ENCODE data around the gene BHLHE41.

The BHLHE41 gene

DNA sequence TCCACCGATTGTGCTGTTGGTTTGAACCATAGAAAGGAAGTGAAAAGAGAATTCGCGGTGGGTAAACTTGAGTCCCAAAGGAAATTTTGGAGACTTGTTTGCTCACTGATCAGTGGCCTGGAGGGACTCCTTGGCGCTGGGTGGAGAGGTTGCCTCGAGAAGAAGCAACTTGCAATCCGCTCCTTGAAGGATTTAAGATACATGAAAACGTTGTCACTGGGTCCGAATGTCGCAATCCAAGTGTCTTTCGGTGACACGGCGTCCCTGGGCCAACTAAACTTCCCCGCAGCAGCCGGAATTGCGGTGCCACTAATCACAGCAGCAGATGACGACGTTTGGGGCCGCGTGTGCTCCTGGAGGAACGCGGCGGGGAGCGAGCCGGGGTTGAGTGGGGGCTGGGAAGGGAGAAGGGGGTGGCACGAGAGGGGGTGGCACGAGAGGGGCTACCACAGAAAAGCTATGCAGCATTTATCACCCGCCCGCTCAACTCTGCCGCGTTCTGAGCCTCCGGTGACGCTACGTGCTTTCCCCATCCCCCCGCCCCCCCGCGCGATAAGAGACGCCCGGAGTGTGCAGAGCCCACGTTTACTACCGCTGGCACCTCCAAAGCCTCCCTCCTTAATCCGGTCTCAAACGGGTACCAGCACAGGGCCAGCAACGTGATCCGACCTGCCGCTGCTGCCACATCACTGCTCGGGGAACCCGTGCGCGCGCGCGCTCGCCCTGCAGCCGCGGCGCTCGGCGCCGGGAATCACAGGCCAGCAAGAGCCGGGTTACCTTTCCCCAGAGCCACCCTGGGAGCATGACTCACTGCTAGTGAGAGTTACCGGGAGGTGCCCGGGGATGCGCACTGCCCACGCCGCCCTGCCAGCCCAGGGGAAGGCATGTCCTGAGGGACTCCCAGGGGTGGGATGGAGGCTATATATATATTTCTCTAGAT, 833 bp upstream of the BHLHE41 start:
- H3K4me3 ChIP-seq (ENCODE audit: low read depth in 1 of 2, low read length in 2 of 2) = peak overlapping the region; percentile 81
- H3K36me3 ChIP-seq (ENCODE audit: control insufficient read depth in 1 of 2, insufficient read depth in 2 of 2, low read length in 2 of 2) = no peaks in the 10 kb centered on the region
- H3K27ac ChIP-seq (ENCODE audit: low read depth, low read length) = peak overlapping the region; percentile 70
- no peaks in the 10 kb centered on the region for H3K9me3 ChIP-seq (ENCODE audit: control insufficient read depth in 1 of 2, low read length in 2 of 2)
- peaks cover 17 to 31% of the 10 kb centered on the region in 2 donors for H3K4me1 ChIP-seq (ENCODE audit: control insufficient read depth in 1 of 2, insufficient read depth in 2 of 2, low read length in 2 of 2)
- H3K9ac ChIP-seq (ENCODE audit: low read depth in 1 of 2, low read length in 2 of 2) = peak overlapping the region; percentile 62 to 77
- peaks cover 8 to 37% of the 10 kb centered on the region in 2 donors for H3K27me3 ChIP-seq (ENCODE audit: control insufficient read depth in 1 of 2, insufficient read depth in 2 of 2, low read length in 2 of 2)

DNA sequence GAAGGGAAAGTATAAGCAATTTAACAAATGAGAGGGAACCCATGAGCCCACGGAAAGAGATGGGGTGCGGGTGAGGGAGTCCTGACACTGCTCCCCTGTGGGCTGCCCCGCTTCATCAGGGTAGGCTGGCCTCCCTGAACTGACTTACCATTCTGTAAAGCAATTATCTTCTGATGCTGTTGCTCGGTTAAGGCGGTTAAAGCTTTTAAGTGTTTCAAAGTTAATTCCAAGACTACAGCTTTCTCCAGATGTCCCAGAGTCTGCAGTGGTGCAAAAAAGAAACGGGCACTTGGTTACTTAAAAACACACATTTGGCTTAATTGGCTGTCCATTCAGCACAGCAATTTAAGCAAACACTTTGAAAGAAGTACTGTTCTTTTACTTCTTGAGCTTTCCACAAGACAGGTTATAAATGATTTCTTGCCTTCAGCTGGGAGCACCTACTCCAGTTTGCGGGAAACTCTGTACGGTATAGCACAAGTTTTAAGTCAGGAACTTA, 1.3 kb downstream of the BHLHE41 start:
- no peaks in the 10 kb centered on the region for H3K9me3 ChIP-seq (ENCODE audit: control insufficient read depth in 1 of 2, low read length in 2 of 2)
- peaks cover 8 to 37% of the 10 kb centered on the region in 2 donors for H3K27me3 ChIP-seq (ENCODE audit: control insufficient read depth in 1 of 2, insufficient read depth in 2 of 2, low read length in 2 of 2)
- no peaks in the 10 kb centered on the region for H3K36me3 ChIP-seq (ENCODE audit: control insufficient read depth in 1 of 2, insufficient read depth in 2 of 2, low read length in 2 of 2)
- H3K4me3 ChIP-seq (ENCODE audit: low read depth in 1 of 2, low read length in 2 of 2) = peak overlapping the region; percentile 68 to 81
- H3K27ac ChIP-seq (ENCODE audit: low read depth, low read length) = no peak overlapping the region
- peaks cover 17 to 31% of the 10 kb centered on the region in 2 donors for H3K4me1 ChIP-seq (ENCODE audit: control insufficient read depth in 1 of 2, insufficient read depth in 2 of 2, low read length in 2 of 2)
- peak overlapping the region; percentile 41 to 67 for H3K9ac ChIP-seq (ENCODE audit: low read depth in 1 of 2, low read length in 2 of 2)

DNA sequence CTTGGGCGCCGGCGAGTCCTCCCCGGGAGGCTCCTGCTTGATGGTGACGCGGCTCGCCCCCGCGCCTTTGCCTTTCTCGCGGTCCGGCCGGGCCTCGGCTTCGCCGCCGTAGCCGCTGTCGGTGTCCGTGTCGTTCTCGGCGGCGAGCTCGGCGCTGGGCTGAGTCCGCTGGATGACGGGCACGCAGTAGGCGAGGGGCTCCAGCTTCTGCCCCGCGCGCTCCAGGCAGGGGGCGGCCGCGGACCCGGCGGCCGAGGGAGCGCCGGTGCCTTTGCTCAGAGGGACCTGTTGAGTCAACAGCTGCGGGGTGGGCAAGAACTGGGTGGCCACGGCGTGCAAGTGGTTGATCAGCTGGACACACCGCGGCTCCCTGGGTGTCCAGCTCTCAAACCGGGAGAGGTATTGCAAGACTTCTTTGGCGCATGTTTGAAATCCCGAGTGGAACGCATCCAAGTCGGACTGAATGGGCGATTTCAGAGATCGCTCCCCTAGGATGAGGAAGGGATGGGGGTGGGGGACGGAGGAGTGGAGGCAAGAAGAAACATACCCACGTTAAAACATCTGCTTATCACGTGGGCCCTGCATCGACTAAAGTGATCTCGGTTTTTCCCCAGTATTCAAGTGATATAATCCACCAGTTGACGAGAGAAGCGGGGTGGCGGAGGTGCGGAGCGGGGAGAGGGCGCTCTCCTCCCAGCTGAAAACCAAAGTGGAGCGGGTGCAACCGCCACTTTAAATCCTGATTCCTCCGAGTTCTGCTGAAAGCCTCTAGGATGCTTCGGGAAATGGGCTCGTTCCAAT, 2.0 kb downstream of the BHLHE41 start:
- Histone ChIP-seq H3K4me3 (ENCODE audit: low read depth in 1 of 2, low read length in 2 of 2) (peak overlapping the region; percentile 68 to 81), H3K27me3 (ENCODE audit: control insufficient read depth in 1 of 2, insufficient read depth in 2 of 2, low read length in 2 of 2) (peaks cover 8 to 32% of the 10 kb centered on the region in 2 donors), H3K9me3 (ENCODE audit: control insufficient read depth in 1 of 2, low read length in 2 of 2) (no peaks in the 10 kb centered on the region), H3K36me3 (ENCODE audit: control insufficient read depth in 1 of 2, insufficient read depth in 2 of 2, low read length in 2 of 2) (no peaks in the 10 kb centered on the region), H3K4me1 (ENCODE audit: control insufficient read depth in 1 of 2, insufficient read depth in 2 of 2, low read length in 2 of 2) (peaks cover 17 to 31% of the 10 kb centered on the region in 2 donors), H3K9ac (ENCODE audit: low read depth in 1 of 2, low read length in 2 of 2) (peak overlapping the region; percentile 41 to 67), H3K27ac (ENCODE audit: low read depth, low read length) (peak overlapping the region; percentile 36)

DNA sequence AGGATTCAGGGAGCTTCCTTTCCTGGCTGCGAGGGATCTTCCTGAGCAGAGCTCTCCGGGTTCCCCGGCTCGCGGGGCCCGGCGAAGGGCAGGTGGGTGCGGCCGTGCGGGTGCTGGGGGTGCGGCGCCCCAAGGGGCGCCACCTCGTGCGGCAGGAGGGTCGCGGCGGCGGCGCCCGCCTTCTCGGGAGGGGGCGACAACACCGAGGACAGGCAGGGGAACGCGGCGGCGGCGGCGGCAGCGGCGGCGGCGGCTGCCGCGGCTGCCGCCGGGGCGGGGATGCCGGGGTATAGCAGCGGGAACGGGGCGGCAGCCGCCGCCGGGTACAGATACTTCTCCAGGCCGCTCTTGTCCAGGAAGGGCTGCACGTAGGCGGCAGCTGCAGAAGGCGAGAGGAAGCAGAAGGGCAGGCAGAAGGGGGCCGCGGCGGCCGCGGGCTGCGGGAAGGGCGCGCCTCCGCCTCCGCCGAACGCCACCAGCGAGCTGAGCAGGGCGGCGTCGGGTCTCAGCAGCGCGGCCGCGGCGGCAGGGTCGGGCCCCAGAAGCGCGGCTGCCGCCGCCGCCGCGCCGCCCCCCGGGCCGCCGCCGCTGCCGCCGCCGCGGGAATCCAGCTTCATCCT, 2.7 kb downstream of the BHLHE41 start:
- Histone ChIP-seq H3K9ac (ENCODE audit: low read depth in 1 of 2, low read length in 2 of 2) (peak overlapping the region; percentile 49 to 61), H3K27ac (ENCODE audit: low read depth, low read length) (no peak overlapping the region), H3K36me3 (ENCODE audit: control insufficient read depth in 1 of 2, insufficient read depth in 2 of 2, low read length in 2 of 2) (no peaks in the 10 kb centered on the region), H3K4me3 (ENCODE audit: low read depth in 1 of 2, low read length in 2 of 2) (peak overlapping the region; percentile 44 to 81), H3K4me1 (ENCODE audit: control insufficient read depth in 1 of 2, insufficient read depth in 2 of 2, low read length in 2 of 2) (peaks cover 18 to 31% of the 10 kb centered on the region in 2 donors), H3K9me3 (ENCODE audit: control insufficient read depth in 1 of 2, low read length in 2 of 2) (no peaks in the 10 kb centered on the region), H3K27me3 (ENCODE audit: control insufficient read depth in 1 of 2, insufficient read depth in 2 of 2, low read length in 2 of 2) (peaks cover 8 to 26% of the 10 kb centered on the region in 2 donors)

DNA sequence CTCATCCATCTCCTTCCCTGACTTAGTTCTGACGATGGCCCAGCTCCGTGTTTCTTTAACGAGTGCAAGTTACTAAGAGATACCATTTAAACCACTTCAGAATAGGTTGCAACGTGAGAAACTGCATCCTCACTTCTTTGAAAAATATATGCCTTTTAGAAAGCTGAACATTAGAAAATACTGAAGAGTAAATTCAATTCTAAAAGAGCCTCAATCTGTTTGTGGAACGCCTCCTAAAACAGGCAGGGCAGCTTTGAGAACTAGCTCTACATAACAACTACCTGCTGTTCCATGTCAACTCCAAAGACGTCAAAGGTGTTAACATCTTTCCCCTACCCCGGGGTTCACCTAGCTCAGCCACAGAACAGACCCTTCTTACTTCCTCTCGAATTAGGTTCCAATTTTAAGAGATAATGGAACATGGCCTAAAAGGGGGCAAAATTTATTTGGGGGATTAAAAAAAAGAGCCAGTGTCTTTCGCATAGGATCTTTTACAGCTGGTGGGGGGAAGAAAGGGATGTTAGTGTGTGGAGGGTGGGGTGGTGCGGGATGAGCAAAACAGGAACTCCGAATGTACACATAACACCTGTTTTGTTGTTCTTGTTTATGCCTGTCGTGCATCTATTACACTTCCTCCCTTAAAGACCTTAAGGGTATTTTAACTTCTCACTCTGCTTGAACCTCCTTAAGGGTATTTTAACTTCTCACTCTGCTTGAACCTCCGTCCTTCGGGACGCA, 3.3 kb downstream of the BHLHE41 start:
- Histone ChIP-seq H3K4me1 (ENCODE audit: control insufficient read depth in 1 of 2, insufficient read depth in 2 of 2, low read length in 2 of 2) (peaks cover 14 to 32% of the 10 kb centered on the region in 2 donors), H3K4me3 (ENCODE audit: low read depth in 1 of 2, low read length in 2 of 2) (peak overlapping the region; percentile 44 to 81), H3K9ac (ENCODE audit: low read depth in 1 of 2, low read length in 2 of 2) (peak overlapping the region; percentile 49 to 61), H3K27me3 (ENCODE audit: control insufficient read depth in 1 of 2, insufficient read depth in 2 of 2, low read length in 2 of 2) (peaks cover 8 to 26% of the 10 kb centered on the region in 2 donors), H3K9me3 (ENCODE audit: control insufficient read depth in 1 of 2, low read length in 2 of 2) (no peaks in the 10 kb centered on the region), H3K27ac (ENCODE audit: low read depth, low read length) (no peak overlapping the region), H3K36me3 (ENCODE audit: control insufficient read depth in 1 of 2, insufficient read depth in 2 of 2, low read length in 2 of 2) (no peaks in the 10 kb centered on the region)

DNA sequence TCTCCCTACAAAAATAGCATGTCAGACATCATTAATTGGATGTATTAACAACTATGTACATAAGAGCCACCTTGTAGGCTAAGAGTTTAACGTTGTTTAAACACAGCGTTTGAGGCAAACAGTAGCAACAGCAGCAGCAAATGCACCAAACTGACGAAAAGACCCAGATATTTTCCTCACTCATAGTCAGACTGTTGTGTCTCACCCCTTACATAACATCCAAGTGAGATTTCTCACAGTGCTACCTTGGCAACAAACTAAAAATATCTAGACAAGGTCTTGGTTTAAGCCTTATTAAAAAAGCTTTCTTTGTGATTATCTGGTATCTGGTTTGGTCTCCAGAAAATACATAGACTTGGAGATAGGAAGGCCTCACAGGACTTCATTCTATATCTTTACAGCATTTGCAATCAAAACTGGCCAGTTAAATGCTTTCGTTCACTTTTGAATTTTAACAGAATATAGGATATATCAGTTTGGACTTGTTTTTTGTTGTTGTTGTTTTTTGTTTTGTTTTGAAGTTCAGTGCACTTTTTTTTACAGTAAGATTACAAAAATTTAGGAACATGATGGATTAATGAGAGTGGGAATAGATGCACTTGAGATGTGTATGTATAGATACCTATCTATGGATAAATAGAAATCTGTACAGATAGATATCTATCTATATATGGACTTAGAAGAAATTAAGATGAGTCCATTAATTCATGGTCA, 4.1 kb downstream of the BHLHE41 start:
- Histone ChIP-seq H3K9ac (ENCODE audit: low read depth in 1 of 2, low read length in 2 of 2) (no peak overlapping the region), H3K4me1 (ENCODE audit: control insufficient read depth in 1 of 2, insufficient read depth in 2 of 2, low read length in 2 of 2) (peaks cover 14 to 29% of the 10 kb centered on the region in 2 donors), H3K36me3 (ENCODE audit: control insufficient read depth in 1 of 2, insufficient read depth in 2 of 2, low read length in 2 of 2) (no peaks in the 10 kb centered on the region), H3K27me3 (ENCODE audit: control insufficient read depth in 1 of 2, insufficient read depth in 2 of 2, low read length in 2 of 2) (peaks cover 8 to 26% of the 10 kb centered on the region in 2 donors), H3K4me3 (ENCODE audit: low read depth in 1 of 2, low read length in 2 of 2) (no peak overlapping the region), H3K9me3 (ENCODE audit: control insufficient read depth in 1 of 2, low read length in 2 of 2) (no peaks in the 10 kb centered on the region), H3K27ac (ENCODE audit: low read depth, low read length) (no peak overlapping the region)

DNA sequence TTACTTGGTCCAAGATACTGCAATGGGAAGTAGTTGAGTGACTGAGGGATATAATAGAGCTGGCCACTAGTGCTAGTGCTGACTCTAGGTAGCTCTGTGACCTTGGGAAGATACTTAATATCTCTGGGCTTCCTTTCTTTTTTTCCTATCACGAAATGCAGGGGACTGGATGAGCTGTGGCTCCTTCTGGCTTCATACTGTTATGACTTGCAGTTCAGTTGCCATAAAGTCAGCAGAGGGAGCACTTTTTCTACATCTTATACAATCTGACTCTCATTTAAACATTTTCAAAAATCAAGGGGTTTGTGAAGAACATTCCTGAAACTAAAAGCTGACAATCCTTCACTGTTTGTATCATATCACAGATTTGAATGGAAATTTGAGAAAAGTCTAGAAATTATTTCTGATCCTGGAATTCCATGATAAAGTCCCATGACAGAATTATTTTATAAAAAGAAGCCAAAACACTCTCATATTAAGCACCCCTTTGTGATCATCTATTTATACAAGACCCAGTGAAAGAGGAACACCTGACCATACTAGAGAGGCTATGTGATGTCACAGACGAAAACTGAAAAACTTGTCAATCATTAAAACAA, 5.3 kb downstream of the BHLHE41 start:
- Histone ChIP-seq H3K27ac (ENCODE audit: low read depth, low read length) (no peak overlapping the region), H3K36me3 (ENCODE audit: control insufficient read depth in 1 of 2, insufficient read depth in 2 of 2, low read length in 2 of 2) (no peaks in the 10 kb centered on the region), H3K4me3 (ENCODE audit: low read depth in 1 of 2, low read length in 2 of 2) (no peak overlapping the region), H3K9ac (ENCODE audit: low read depth in 1 of 2, low read length in 2 of 2) (no peak overlapping the region), H3K9me3 (ENCODE audit: control insufficient read depth in 1 of 2, low read length in 2 of 2) (no peaks in the 10 kb centered on the region), H3K27me3 (ENCODE audit: control insufficient read depth in 1 of 2, insufficient read depth in 2 of 2, low read length in 2 of 2) (peaks cover 6 to 23% of the 10 kb centered on the region in 2 donors), H3K4me1 (ENCODE audit: control insufficient read depth in 1 of 2, insufficient read depth in 2 of 2, low read length in 2 of 2) (peaks cover 23 to 31% of the 10 kb centered on the region in 2 donors)

DNA sequence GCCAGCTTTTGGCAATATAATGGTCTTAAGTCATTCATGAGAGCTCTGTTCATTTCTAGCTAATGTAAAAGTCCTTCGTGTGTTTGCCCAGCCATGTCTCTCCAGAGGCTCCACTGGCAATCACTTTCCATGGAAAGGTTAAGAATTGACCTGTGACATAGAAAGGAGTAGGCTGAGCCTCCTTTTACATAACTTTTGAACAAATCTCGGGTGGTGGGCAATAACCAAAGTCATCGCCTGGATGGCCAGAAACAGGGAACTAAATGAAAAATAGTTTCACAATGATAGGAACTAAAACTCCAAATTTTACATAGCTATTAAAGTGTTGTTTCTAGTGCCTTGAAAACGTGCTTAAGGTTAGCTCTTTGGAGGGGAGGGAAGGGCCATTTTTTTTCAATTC, 6.5 kb downstream of the BHLHE41 start:
- Histone ChIP-seq H3K9ac (ENCODE audit: low read depth in 1 of 2, low read length in 2 of 2) (no peak overlapping the region), H3K36me3 (ENCODE audit: control insufficient read depth in 1 of 2, insufficient read depth in 2 of 2, low read length in 2 of 2) (no peaks in the 10 kb centered on the region), H3K4me3 (ENCODE audit: low read depth in 1 of 2, low read length in 2 of 2) (no peak overlapping the region), H3K27ac (ENCODE audit: low read depth, low read length) (no peak overlapping the region), H3K4me1 (ENCODE audit: control insufficient read depth in 1 of 2, insufficient read depth in 2 of 2, low read length in 2 of 2) (peaks cover 23 to 29% of the 10 kb centered on the region in 2 donors), H3K27me3 (ENCODE audit: control insufficient read depth in 1 of 2, insufficient read depth in 2 of 2, low read length in 2 of 2) (peaks cover 0 to 14% of the 10 kb centered on the region in 2 donors), H3K9me3 (ENCODE audit: control insufficient read depth in 1 of 2, low read length in 2 of 2) (no peaks in the 10 kb centered on the region)

Data from duodenal mucosa (tissue), 2 donors.